Measurements from ENCODE around the gene ANXA2R. TPM values are rescaled to one million over a fixed set of nuclear protein-coding genes. Genes with fewer than 3 reads are reported as not detected.
"Not testable (repeated sequence)": the region's sequence is repeated elsewhere in the genome, so short reads cannot be mapped to it uniquely, and the experiment has no call there.

Gene ANXA2R
- total and polyA plus RNA-seq, 2 experiments from 2014 or later: 0.93 to 4.5 TPM

GRCh38 chr5:43063721-43064171 is 23.6 kb upstream of the ANXA2R start:
- TF ChIP-seq CTCF (IDR thresholded peaks at IDR 0.05; ENCODE audit: poor library complexity): no peak
- TF ChIP-seq EZH2 (IDR thresholded peaks at IDR 0.05; ENCODE audit: borderline replicate concordance): no peak
- no peak for TF ChIP-seq EZH2phosphoT487 (IDR thresholded peaks at IDR 0.05; ENCODE audit: low read depth, severe bottlenecking, unreplicated experiment)
- Histone ChIP-seq H3K4me2 (peak overlapping the region; percentile 81), H3K9me2 (replicated peaks; ENCODE audit: insufficient read depth) (no peaks in the 10 kb centered on the region), H2AFZ (peak overlapping the region; percentile 58), H3K4me1 (ENCODE audit: insufficient read depth) (peaks cover 15% of the 10 kb centered on the region), H3K27ac (peak overlapping the region; percentile 100), H3K9me3 (ENCODE audit: low read depth) (no peaks in the 10 kb centered on the region), H4K20me1 (ENCODE audit: insufficient read depth, poor library complexity, severe bottlenecking) (no peaks in the 10 kb centered on the region), H3K36me3 (replicated peaks; ENCODE audit: insufficient read depth, low read depth) (no peaks in the 10 kb centered on the region), H3K79me2 (peaks cover 46% of the 10 kb centered on the region), H3K27me3 (no peaks in the 10 kb centered on the region), H3K4me3 (no peak overlapping the region)
- peak; percentile 15 for DNase-seq (ENCODE audit: low spot score)
- 70% methylated on average over 12 of the region's 12 CpGs for WGBS (ENCODE audit: low lambda C conversion rate, missing lambda C conversion rate)

GRCh38 chr5:43061352-43062075 is 21.4 kb upstream of the ANXA2R start:
- no peaks in the 10 kb centered on the region for H3K9me3 ChIP-seq (ENCODE audit: low read depth)
- no peak for TF ChIP-seq EZH2 (IDR thresholded peaks at IDR 0.05; ENCODE audit: borderline replicate concordance)
- no peak for TF ChIP-seq CTCF (IDR thresholded peaks at IDR 0.05; ENCODE audit: poor library complexity)
- TF ChIP-seq EZH2phosphoT487 (IDR thresholded peaks at IDR 0.05; ENCODE audit: low read depth, severe bottlenecking, unreplicated experiment): no peak
- H3K79me2 ChIP-seq: peaks cover 29% of the 10 kb centered on the region
- H3K4me1 ChIP-seq (ENCODE audit: insufficient read depth): peaks cover 13% of the 10 kb centered on the region
- no peaks in the 10 kb centered on the region for H3K9me2 ChIP-seq (replicated peaks; ENCODE audit: insufficient read depth)
- no peaks in the 10 kb centered on the region for H3K36me3 ChIP-seq (replicated peaks; ENCODE audit: insufficient read depth, low read depth)
- no peak overlapping the region for H3K4me2 ChIP-seq
- no peaks in the 10 kb centered on the region for H3K27me3 ChIP-seq
- no peak overlapping the region for H3K4me3 ChIP-seq
- WGBS (ENCODE audit: low lambda C conversion rate, missing lambda C conversion rate): 78% methylated on average over 5 of the region's 5 CpGs
- no peaks in the 10 kb centered on the region for H4K20me1 ChIP-seq (ENCODE audit: insufficient read depth, poor library complexity, severe bottlenecking)
- no peak overlapping the region for H2AFZ ChIP-seq
- no peak for DNase-seq (ENCODE audit: low spot score)
- peak overlapping the region; percentile 52 for H3K27ac ChIP-seq

GRCh38 chr5:43060020-43060419 is 19.9 kb upstream of the ANXA2R start:
- H3K79me2 ChIP-seq: peaks cover 35% of the 10 kb centered on the region
- DNase-seq (ENCODE audit: low spot score): not testable (repeated sequence)

GRCh38 chr5:43055098-43055497 is 15.0 kb upstream of the ANXA2R start:
- H3K36me3 ChIP-seq (replicated peaks; ENCODE audit: insufficient read depth, low read depth); H3K27me3 ChIP-seq; DNase-seq (ENCODE audit: low spot score); H4K20me1 ChIP-seq (ENCODE audit: insufficient read depth, poor library complexity, severe bottlenecking); H3K9me2 ChIP-seq (replicated peaks; ENCODE audit: insufficient read depth); H2AFZ ChIP-seq; H3K9me3 ChIP-seq (ENCODE audit: low read depth); H3K4me3 ChIP-seq; H3K27ac ChIP-seq; H3K4me2 ChIP-seq: not testable (repeated sequence)
- H3K4me1 ChIP-seq (ENCODE audit: insufficient read depth): peaks cover 13% of the 10 kb centered on the region
- H3K79me2 ChIP-seq: peaks cover 25% of the 10 kb centered on the region
- WGBS (ENCODE audit: low lambda C conversion rate, missing lambda C conversion rate): 97% methylated on average over 2 of the region's 2 CpGs

More at GRCh38 chr5:43060020-43060419, 19.9 kb upstream of the ANXA2R start:
- not testable (repeated sequence) for H3K4me3 ChIP-seq; H3K27ac ChIP-seq; H3K9me2 ChIP-seq (replicated peaks; ENCODE audit: insufficient read depth); H2AFZ ChIP-seq; H3K36me3 ChIP-seq (replicated peaks; ENCODE audit: insufficient read depth, low read depth); H4K20me1 ChIP-seq (ENCODE audit: insufficient read depth, poor library complexity, severe bottlenecking); H3K27me3 ChIP-seq; H3K9me3 ChIP-seq (ENCODE audit: low read depth); H3K4me2 ChIP-seq
- peaks cover 13% of the 10 kb centered on the region for H3K4me1 ChIP-seq (ENCODE audit: insufficient read depth)
- WGBS (ENCODE audit: low lambda C conversion rate, missing lambda C conversion rate): 100% methylated on average over 2 of the region's 2 CpGs
